K562 (cell line): ENCODE data around the gene DOK7. TPM values are rescaled to one million over a fixed set of nuclear protein-coding genes. Genes with fewer than 3 reads are reported as not detected.

Experiments
- ATAC-seq: fragments of 200-7000 bp; cut with Tn5 transposase; 3 replicates; pipeline ENCODE4 v1.9.1; 2020; ENCODE audit warnings: moderate library complexity
- BruUV-seq: library from RNA; stranded (reverse); fragments of 400-500 nt; replicated peaks from 2 replicates; lab custom pipeline; 2021; lab: Mats Ljungman, UMichigan
- CTCF ChIA-PET: fragments of 300-600 bp; formaldehyde crosslinking; extraction: SDS; loops from one replicate; lab custom pipeline; 2021; ENCODE audit warnings: low intra/inter-chr PET ratio; lab: Yijun Ruan, JAX
- POLR2A ChIA-PET: fragments of 300-600, 350-650 bp; sonication (Branson Sonifier 250); formaldehyde crosslinking; extraction: SDS; loops from one replicate; lab custom pipeline; 2021; ENCODE audit warnings: antibody characterized with exemption, inconsistent platforms; lab: Yijun Ruan, JAX
- DNase-seq, 4 experiments: peaks; one replicate each; pipeline versions ENCODE4 v3.0.0 to v3.0.0-alpha.2; 2011 to 2018; ENCODE audit warnings: low spot score in 3 of 4, mixed read lengths in 3 of 4; ENCODE audit errors: extremely low read depth in 1 of 4
- FAIRE-seq: peaks from 2 replicates; lab custom pipeline; 2011; peaks lifted over from hg19 to GRCh38; lab: Jason Lieb, UNC
- H2AFZ ChIP-seq: 2 replicates; pipeline ENCODE4 v1.6.0; 2011; ENCODE audit warnings: low read depth, low read length, control low read depth, inconsistent platforms
- H3K27ac ChIP-seq: fragments of 200-600 bp; 3 replicates; pipeline ENCODE4 v1.8.0; 2011; ENCODE audit warnings: low read depth, mild to moderate bottlenecking, control low read depth, inconsistent platforms, low read length, moderate library complexity, mixed read lengths; ENCODE audit errors: extremely low read depth
- H3K27me3 ChIP-seq, 2 experiments: fragments of 300-600 bp in 1 of 2; 2 replicates in 1 of 2; 3 replicates in 1 of 2; pipeline versions ENCODE4 v1.6.0 to v1.8.0; 2011; ENCODE audit warnings: inconsistent platforms in 2 of 2, low read length in 2 of 2, mild to moderate bottlenecking in 1 of 2, mixed read lengths in 1 of 2, moderate library complexity in 1 of 2; ENCODE audit not compliant: control insufficient read depth in 2 of 2, insufficient read depth in 2 of 2
- H3K36me3 ChIP-seq: fragments of 300-600 bp; 3 replicates; pipeline ENCODE4 v1.8.0; 2011; ENCODE audit warnings: mild to moderate bottlenecking, low read length, inconsistent platforms; ENCODE audit not compliant: control insufficient read depth, insufficient read depth
- H3K4me1 ChIP-seq, 2 experiments: fragments of 200-600 bp in 1 of 2; replicated peaks in 1 of 2; 2 replicates in 1 of 2; 3 replicates in 1 of 2; pipeline versions ENCODE4 v1.5.1 to v1.8.0; 2011; ENCODE audit warnings: inconsistent platforms in 2 of 2, low read length in 2 of 2, mild to moderate bottlenecking in 1 of 2, mixed read lengths in 1 of 2, moderate library complexity in 1 of 2; ENCODE audit not compliant: control insufficient read depth in 2 of 2, insufficient read depth in 2 of 2
- H3K4me2 ChIP-seq: 2 replicates; pipeline ENCODE4 v1.6.1; 2011; ENCODE audit warnings: low read length, control low read depth, inconsistent platforms, mixed read lengths; ENCODE audit not compliant: insufficient read depth
- H3K4me3 ChIP-seq: fragments of 200-600 bp; sonication (generic), shearing (Covaris generic); 2 replicates; pipeline ENCODE4 v1.5.1; 2016; ENCODE audit warnings: control low read depth, inconsistent platforms
- H3K79me2 ChIP-seq: fragments of 200-600 bp; 3 replicates; pipeline ENCODE4 v1.8.0; 2011; ENCODE audit warnings: low read length, inconsistent platforms; ENCODE audit not compliant: control insufficient read depth, insufficient read depth
- H3K9ac ChIP-seq, 2 experiments: 2 replicates each; pipeline versions ENCODE4 v1.6.0 to v1.6.1; 2011; ENCODE audit warnings: low read depth in 2 of 2, low read length in 2 of 2, control low read depth in 1 of 2, inconsistent platforms in 1 of 2, mild to moderate bottlenecking in 1 of 2, mixed read lengths in 1 of 2; ENCODE audit not compliant: insufficient read depth in 1 of 2
- H3K9me1 ChIP-seq: one replicate; pipeline ENCODE4 v1.6.0; 2011; ENCODE audit warnings: inconsistent platforms, mild to moderate bottlenecking, low read length, moderate library complexity; ENCODE audit not compliant: control insufficient read depth, insufficient read depth
- H3K9me3 ChIP-seq: replicated peaks from 2 replicates; pipeline ENCODE4 v1.5.1; 2011; ENCODE audit warnings: low read depth, low read length, inconsistent platforms; ENCODE audit not compliant: control insufficient read depth, insufficient read depth
- H4K20me1 ChIP-seq: replicated peaks from 2 replicates; pipeline ENCODE4 v1.6.1; 2011; ENCODE audit warnings: low read length, inconsistent platforms, mixed read lengths; ENCODE audit not compliant: control insufficient read depth, insufficient read depth
- FOXM1 ChIP-seq, 2 experiments: fragments of 450-650 bp in 1 of 2; sonication (generic) in 1 of 2; formaldehyde crosslinking in 1 of 2; IDR thresholded peaks; 2 replicates each; pipeline versions ENCODE4 v1.6.1 to v1.9.0; 2017 to 2022; ENCODE audit warnings: low read depth in 2 of 2, mild to moderate bottlenecking in 2 of 2, missing genetic modification reagents in 1 of 2, moderate library complexity in 1 of 2
- L3MBTL2 ChIP-seq: fragments of 450-650 bp; IDR thresholded peaks from 2 replicates; pipeline ENCODE4 v1.6.1; 2016; ENCODE audit warnings: mild to moderate bottlenecking, moderate library complexity
- NCOA1 ChIP-seq: fragments of 450-650 bp; IDR thresholded peaks from 2 replicates; pipeline ENCODE4 v1.6.1; 2016; ENCODE audit warnings: low read depth
- PHF8 ChIP-seq: fragments of 200-600 bp; sonication (generic); IDR thresholded peaks from 2 replicates; pipeline ENCODE4 v1.6.1; 2012; ENCODE audit warnings: mixed run types, mild to moderate bottlenecking, inconsistent platforms, low read length, moderate library complexity, borderline replicate concordance
- SIN3A ChIP-seq, 2 experiments: fragments of 150-350 bp in 1 of 2; IDR thresholded peaks; 2 replicates each; pipeline ENCODE4 v1.6.1; 2011 to 2016; ENCODE audit warnings: borderline replicate concordance in 2 of 2, low read depth in 2 of 2, low read length in 2 of 2, mild to moderate bottlenecking in 2 of 2, moderate library complexity in 2 of 2; ENCODE audit not compliant: control insufficient read depth in 1 of 2
- SMAD3 ChIP-seq: fragments of 450-650 bp; formaldehyde crosslinking; conservative IDR thresholded peaks from 2 replicates; pipeline ENCODE4 v1.4.0; 2020; ENCODE audit warnings: mild to moderate bottlenecking
- TBL1XR1 ChIP-seq, 2 experiments: IDR thresholded peaks; 2 replicates each; pipeline ENCODE4 v1.6.1; 2012; ENCODE audit warnings: improper control_type of control experiment in 2 of 2, low read length in 2 of 2, mild to moderate bottlenecking in 1 of 2
- TGIF2 ChIP-seq: sonication (generic); formaldehyde crosslinking; IDR thresholded peaks from 2 replicates; pipeline ENCODE4 v1.8.1; 2022; ENCODE audit warnings: mild to moderate bottlenecking, missing genetic modification reagents, moderate library complexity
- ZFX ChIP-seq: sonication (generic); formaldehyde crosslinking; IDR thresholded peaks from 2 replicates; pipeline ENCODE4 v1.8.0; 2022; ENCODE audit warnings: mild to moderate bottlenecking, missing genetic modification reagents, moderate library complexity
- WGBS: fragments of 100-300 bp; shearing (Covaris generic); methylation state at CpG from one replicate; pipeline ENCODE4 v1.1.6; 2016; ENCODE audit warnings: low coverage, mixed read lengths; ENCODE audit not compliant: insufficient coverage; ENCODE audit errors: missing lambda C conversion rate; 5-methylcytosine and 5-hydroxymethylcytosine counted together
- in situ Hi-C: fragments of 300-500 bp; cut with MboI; formaldehyde crosslinking; loops from 4 replicates; pipeline ENCODE4 v1.15.0; 2018; ENCODE audit warnings: inconsistent platforms, mixed read lengths
- intact Hi-C: fragments of 100-400 bp; cut with micrococcal nuclease; formaldehyde crosslinking; loops from 2 replicates; pipeline ENCODE4 v1.14.2; 2022
- polyA plus RNA-seq, 8 experiments: library from polyadenylated mRNA; depleted of rRNA in 4 of 8; stranded (reverse) in 5 of 8; unstranded in 3 of 8; fragments of >200 nt; fragmentation: Nextera tagmentation in 2 of 8; fragmentation: Illumina TruSeq in 1 of 8; extraction: Ambion mirVana in 2 of 8; extraction: Trizol in 1 of 8; gene quantifications; 2 replicates each; pipeline versions ENCODE4 v1.2.1 to v1.2.3, GENCODE V29; 2011 to 2014; ENCODE audit warnings: inconsistent platforms in 1 of 8, missing spikeins in 1 of 8
- total RNA-seq, 7 experiments: library from RNA; depleted of rRNA in 6 of 7; stranded (reverse); fragments of >200 nt in 6 of 7; fragmentation: Illumina TruSeq in 2 of 7; extraction: Trizol in 2 of 7; gene quantifications; 2 replicates each; pipeline versions ENCODE4 v1.2.1 to v1.2.3, GENCODE V29; 2011 to 2021; ENCODE audit warnings: low replicate concordance in 1 of 7

The DOK7 gene
- total and polyA plus RNA-seq, 9 of the 15 experiments (the other 6 are each of a cell fraction or from before 2014, with no cell fraction given), result not detected

DNA sequence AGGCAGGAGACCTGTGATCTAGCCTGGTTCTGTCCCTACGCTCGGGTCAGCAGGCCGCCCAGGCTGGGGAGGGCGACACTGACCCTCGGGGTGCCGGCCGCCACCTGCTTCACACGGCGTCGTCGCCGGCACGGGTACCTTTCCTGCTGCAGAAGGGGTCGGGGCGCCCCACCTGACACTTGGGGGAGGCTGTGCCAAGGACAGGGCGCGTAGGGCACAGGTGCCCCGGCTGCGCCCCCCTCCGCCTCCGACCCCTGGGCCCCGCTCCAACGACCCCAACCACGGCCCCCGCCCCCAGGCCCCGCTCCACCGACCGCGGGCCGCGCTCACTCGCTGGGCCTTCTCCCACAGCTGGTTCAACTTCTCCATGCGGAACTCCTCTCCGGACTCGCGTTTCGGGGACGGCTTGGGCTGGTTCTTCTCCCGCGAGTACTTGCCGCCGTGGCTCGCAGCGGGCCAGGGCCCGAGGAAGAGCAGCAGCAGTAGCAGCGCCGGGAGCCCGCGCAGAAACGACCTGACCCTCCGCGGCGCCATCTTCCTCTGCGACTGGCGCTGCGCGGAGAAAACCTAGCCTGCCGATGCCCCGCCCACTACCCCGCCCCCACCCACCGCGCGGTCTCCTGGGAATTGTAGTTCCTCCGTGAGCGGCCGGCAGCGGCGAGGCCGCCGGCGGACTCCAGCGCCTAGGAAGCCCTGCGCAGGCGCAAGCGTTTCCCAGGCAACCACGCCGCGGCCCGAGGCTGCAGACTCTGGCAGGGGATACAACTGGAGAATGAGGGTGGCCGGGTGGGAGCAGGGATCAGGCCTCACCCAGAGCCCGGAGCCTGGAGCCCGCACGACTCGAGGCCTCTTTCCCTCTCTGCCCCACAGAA is 69.0 kb downstream of the DOK7 start, which contains the start of gene LRPAP1 (continued):
- peak; percentile 90 for TF ChIP-seq PHF8
- TF ChIP-seq ZFX, result peak; percentile 89
- TF ChIP-seq SIN3A (IDR thresholded peaks at IDR 0.05; ENCODE audit: borderline replicate concordance in 2 of 2, control insufficient read depth in 1 of 2, low read depth in 2 of 2, low read length in 2 of 2), result peak; percentile 58 to 79; a peak in 2 of 4 replicates
- peak; percentile 79 for TF ChIP-seq L3MBTL2
- no peak for TF ChIP-seq NCOA1
- 0 out of 2 replicates have a peak, but pooled peaks have one; percentile 40 for TF ChIP-seq SMAD3 (CRISPR knock-in tag)

DNA sequence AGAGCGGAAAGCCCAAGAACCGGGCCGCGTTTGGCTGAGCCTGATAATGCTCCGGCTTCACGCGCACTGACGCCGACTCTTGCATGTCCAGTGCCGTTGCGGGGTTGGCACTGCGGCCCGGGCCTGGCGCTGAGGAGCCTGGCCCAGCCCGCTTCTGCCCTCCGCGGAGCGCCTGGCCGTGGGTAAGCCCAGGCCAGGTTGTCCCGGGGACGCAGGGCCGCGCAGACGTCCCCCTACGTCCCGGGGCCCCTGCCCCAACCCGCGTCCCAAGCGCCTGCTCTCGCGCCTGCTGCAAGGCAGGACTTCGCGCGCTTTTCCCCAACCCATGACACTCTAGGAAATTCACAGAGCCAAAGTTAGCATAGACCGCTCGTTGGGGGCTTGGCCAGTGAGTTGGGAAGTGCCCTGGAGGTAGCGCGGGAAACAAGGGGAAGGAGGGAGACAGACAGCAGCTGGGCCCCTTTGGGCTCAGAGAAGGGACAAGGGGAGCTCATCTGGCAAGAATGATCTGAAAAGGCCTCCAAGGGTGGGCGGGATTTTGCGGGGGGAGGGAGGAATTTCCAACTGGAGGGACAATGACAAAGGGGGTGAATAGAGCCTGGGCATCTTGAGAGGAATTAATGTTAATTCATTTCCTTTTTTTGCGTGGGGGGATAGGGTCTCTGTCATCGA is 69.8 kb downstream of the DOK7 start:
- peaks cover 26% of the 10 kb centered on the region for H4K20me1 ChIP-seq
- ChIA-PET POLR2A (interaction anchor here (0.6 kb wide), 2 partner anchors 19 to 202 kb away, joined by 3 read pairs; no protein-coding TSS in a partner anchor), CTCF (no interaction called here)
- in situ Hi-C loops, result no loop called here
- peaks cover 5 to 15% of the 10 kb centered on the region in 2 experiments; a peak in 3 of 5 replicates for H3K27me3 ChIP-seq
- TF ChIP-seq FOXM1 (IDR thresholded peaks at IDR 0.05; ENCODE audit: low read depth), result no peak
- 0 out of 2 replicates have a peak, but pooled peaks have one; percentile 11 for TF ChIP-seq FOXM1 (CRISPR knock-in tag; IDR thresholded peaks at IDR 0.05; ENCODE audit: low read depth)
- 0 out of 4 replicates have a peak, but pooled peaks of 1 of the 2 experiments have one; percentile 1 for TF ChIP-seq TBL1XR1 (IDR thresholded peaks at IDR 0.05; ENCODE audit: low read length in 2 of 2)
- no peak for TF ChIP-seq TGIF2 (CRISPR knock-in tag)
- DNase-seq (no peak), FAIRE-seq (no peak), ATAC-seq (peak; percentile 48)
- no peaks in the 10 kb centered on the region for H3K9me1 ChIP-seq
- peak overlapping the region; percentile 86 for H3K4me3 ChIP-seq
- no peak overlapping the region for H3K27ac ChIP-seq
- peak overlapping the region; percentile 95 for H3K4me2 ChIP-seq
- intact Hi-C loops, result no loop called here
- H3K9me3 ChIP-seq, result no peaks in the 10 kb centered on the region
- peak overlapping the region; percentile 81 for H2AFZ ChIP-seq
- BruUV-seq, result no TSS peak
- H3K9ac ChIP-seq, result peak overlapping the region in 1 of 2 experiments; percentile 80; a peak in 2 of 4 replicates
- H3K36me3 ChIP-seq, result peaks cover 23% of the 10 kb centered on the region; the same call in 2 of the 3 replicates
- H3K79me2 ChIP-seq, result peaks cover 39% of the 10 kb centered on the region
- peaks cover 9 to 40% of the 10 kb centered on the region in 2 experiments; a peak in 4 of 5 replicates for H3K4me1 ChIP-seq
- WGBS, result 26% methylated on average over 32 of the region's 42 CpGs
